Umbilical cord (tissue), 2 donors: ENCODE measurements around the gene ATP2B3. TPM values are rescaled to one million over a fixed set of nuclear protein-coding genes. Genes with fewer than 3 reads are reported as not detected.

Experiments
- DNase-seq: peaks from one replicate; pipeline ENCODE4 v3.0.0-alpha.2; 2015; ENCODE audit warnings: low spot score
- total RNA-seq: library from RNA; depleted of rRNA; stranded (reverse); fragments of >200 nt; gene quantifications from one replicate; pipeline ENCODE4 v1.2.3, GENCODE V29; 2014; ENCODE audit warnings: low replicate concordance; ENCODE audit not compliant: insufficient read depth

The ATP2B3 gene
- total RNA-seq, 1 donor from 2014 or later: 0.48 TPM

- DNase-seq: no peak
Measured at GRCh38 chrX:153568451-153569011, 51.1 kb downstream of the ATP2B3 start.

GRCh38 chrX:153569475-153569874 lies 52.0 kb downstream of the ATP2B3 start:
- no peak for DNase-seq

- no peak for DNase-seq
Measured at GRCh38 chrX:153571534-153571908, 54.1 kb downstream of the ATP2B3 start.

- DNase-seq: no peak
Measured at GRCh38 chrX:153572601-153573000, 55.2 kb downstream of the ATP2B3 start.

- DNase-seq: no peak
Measured at GRCh38 chrX:153573984-153574383, 56.5 kb downstream of the ATP2B3 start.

- no peak for DNase-seq
Measured at GRCh38 chrX:153576239-153576870, 58.9 kb downstream of the ATP2B3 start.

GRCh38 chrX:153576961-153577360 lies 59.5 kb downstream of the ATP2B3 start:
- no peak for DNase-seq

GRCh38 chrX:153578200-153578835 lies 60.9 kb downstream of the ATP2B3 start:
- DNase-seq: no peak

GRCh38 chrX:153578889-153579288 lies 61.4 kb downstream of the ATP2B3 start:
- no peak for DNase-seq

GRCh38 chrX:153580700-153581386 lies 63.4 kb downstream of the ATP2B3 start:
- DNase-seq: no peak

GRCh38 chrX:153582896-153583295 lies 65.5 kb downstream of the ATP2B3 start:
- peak; percentile 80 for DNase-seq

GRCh38 chrX:153583433-153583832 lies 66.0 kb downstream of the ATP2B3 start:
- no peak for DNase-seq

- no peak for DNase-seq
Measured at GRCh38 chrX:153585827-153586226, 68.4 kb downstream of the ATP2B3 start.

GRCh38 chrX:153587342-153587741 lies 69.9 kb downstream of the ATP2B3 start:
- no peak for DNase-seq

- no peak for DNase-seq
Measured at GRCh38 chrX:153588021-153588781, 70.8 kb downstream of the ATP2B3 start.

GRCh38 chrX:153588782-153589446 lies 71.5 kb downstream of the ATP2B3 start:
- no peak for DNase-seq

- no peak for DNase-seq
Measured at GRCh38 chrX:153590961-153591956, 73.8 kb downstream of the ATP2B3 start.

- DNase-seq: no peak
Measured at GRCh38 chrX:153592091-153592833, 74.8 kb downstream of the ATP2B3 start.

GRCh38 chrX:153592966-153593688 lies 75.7 kb downstream of the ATP2B3 start:
- no peak for DNase-seq
